Measurements from ENCODE around the gene KASH5. TPM values are rescaled to one million over a fixed set of nuclear protein-coding genes. Genes with fewer than 3 reads are reported as not detected.
A peak's percentile ranks its signal among the peaks of the same experiment; 100 is the strongest.
"Not testable (repeated sequence)": the region's sequence is repeated elsewhere in the genome, so short reads cannot be mapped to it uniquely, and the experiment has no call there.

The KASH5 gene
- total RNA-seq, 8 experiments from 2014 or later, result 0.27 to 2.7 (median 0.51) TPM; not detected in 2

GRCh38 chr19:49364083-49364737 is 23.8 kb upstream of the KASH5 start:
- Histone ChIP-seq H3K4me1 (replicated peaks in 1 of 2) (peaks cover 0 to 5% of the 10 kb centered on the region in 2 donors), H3K27ac (no peak overlapping the region), H3K4me3 (peak overlapping the region; percentile 18 to 62 (median 49))
- WGBS, 10 experiments, result 20 to 81% (median 58%) methylated on average over 1 to 8 of the region's 27 CpGs; no CpG with 5 or more reads in 5 of the 10 experiments
- no peak for ATAC-seq (replicated peaks in 6 of 8)
- in situ Hi-C loops (cut with MboI; ENCODE audit: low pct_unique_long_range_greater_than_20kb in 2 of 9, low sequenced_read_pairs in 9 of 9, unreplicated experiment in 9 of 9), result no loop called here

GRCh38 chr19:49366110-49366509 is 21.9 kb upstream of the KASH5 start:
- Histone ChIP-seq H3K27ac (no peak overlapping the region), H3K4me1 (replicated peaks in 1 of 2) (peaks cover 0 to 5% of the 10 kb centered on the region in 2 donors), H3K4me3 (no peak overlapping the region)
- no peak for ATAC-seq (replicated peaks in 6 of 8)
- in situ Hi-C loops (cut with MboI; ENCODE audit: low pct_unique_long_range_greater_than_20kb in 2 of 9, low sequenced_read_pairs in 9 of 9, unreplicated experiment in 9 of 9), result no loop called here

GRCh38 chr19:49368711-49369358 is 19.2 kb upstream of the KASH5 start:
- in situ Hi-C loops (cut with MboI; ENCODE audit: low pct_unique_long_range_greater_than_20kb in 2 of 9, low sequenced_read_pairs in 9 of 9, unreplicated experiment in 9 of 9), result no loop called here
- ATAC-seq (replicated peaks in 6 of 8), result no peak
- peaks cover 0 to 5% of the 10 kb centered on the region in 2 donors for H3K4me1 ChIP-seq (replicated peaks in 1 of 2)
- H3K27ac ChIP-seq, result no peak overlapping the region
- no peak overlapping the region for H3K4me3 ChIP-seq
- 63 to 93% (median 86%) methylated on average over 1 to 5 of the region's 5 CpGs; no CpG with 5 or more reads in 1 of the 10 experiments for WGBS, 10 experiments

- Histone ChIP-seq H3K27ac (no peak overlapping the region), H3K4me1 (replicated peaks in 1 of 2) (no peaks in the 10 kb centered on the region), H3K4me3 (no peak overlapping the region)
- in situ Hi-C loops (cut with MboI; ENCODE audit: low pct_unique_long_range_greater_than_20kb in 2 of 9, low sequenced_read_pairs in 9 of 9, unreplicated experiment in 9 of 9), result no loop called here
- 35 to 100% (median 74%) methylated on average over 1 to 3 of the region's 3 CpGs; no CpG with 5 or more reads in 1 of the 10 experiments for WGBS, 10 experiments
- no peak for ATAC-seq (replicated peaks in 6 of 8)
Measured at GRCh38 chr19:49371184-49371583, 16.9 kb upstream of the KASH5 start.

- ATAC-seq (replicated peaks in 6 of 8), result not testable (repeated sequence)
Measured at GRCh38 chr19:49373174-49373573, 14.9 kb upstream of the KASH5 start.

GRCh38 chr19:49374665-49375434 is 13.2 kb upstream of the KASH5 start:
- H3K4me3 ChIP-seq, result no peak overlapping the region
- H3K4me1 ChIP-seq (replicated peaks in 1 of 2), result no peaks in the 10 kb centered on the region
- no peak for ATAC-seq (replicated peaks in 6 of 8)
- in situ Hi-C loops (cut with MboI; ENCODE audit: low pct_unique_long_range_greater_than_20kb in 2 of 9, low sequenced_read_pairs in 9 of 9, unreplicated experiment in 9 of 9), result loop anchor here in 1 of 9 experiments (25.0 kb wide), 1 partner anchor 162 kb away; the partner anchor contains the start of gene RCN3
- 69 to 96% (median 83%) methylated on average over 1 to 13 of the region's 16 CpGs; no CpG with 5 or more reads in 5 of the 10 experiments for WGBS, 10 experiments
- no peak overlapping the region for H3K27ac ChIP-seq

More at GRCh38 chr19:49373174-49373573, 14.9 kb upstream of the KASH5 start:
- in situ Hi-C loops (cut with MboI; ENCODE audit: low pct_unique_long_range_greater_than_20kb in 2 of 9, low sequenced_read_pairs in 9 of 9, unreplicated experiment in 9 of 9); H3K27ac ChIP-seq; H3K4me3 ChIP-seq; H3K4me1 ChIP-seq (replicated peaks in 1 of 2): not testable (repeated sequence)
- WGBS, 10 experiments, result 0 to 100% (median 80%) methylated on average over 1 to 2 of the region's 3 CpGs; no CpG with 5 or more reads in 2 of the 10 experiments

GRCh38 chr19:49378512-49378911 is 9.5 kb upstream of the KASH5 start:
- 0 to 100% (median 78%) methylated on average over 1 to 3 of the region's 3 CpGs; no CpG with 5 or more reads in 3 of the 10 experiments for WGBS, 10 experiments
- Histone ChIP-seq H3K27ac (no peak overlapping the region), H3K4me1 (replicated peaks in 1 of 2) (no peaks in the 10 kb centered on the region), H3K4me3 (no peak overlapping the region)
- no peak for ATAC-seq (replicated peaks in 6 of 8)
- in situ Hi-C loops (cut with MboI; ENCODE audit: low pct_unique_long_range_greater_than_20kb in 2 of 9, low sequenced_read_pairs in 9 of 9, unreplicated experiment in 9 of 9), result loop anchor here in 1 of 9 experiments (25.0 kb wide), 1 partner anchor 159 kb away; the partner anchor contains the start of gene RCN3

GRCh38 chr19:49380391-49380790 is 7.7 kb upstream of the KASH5 start:
- in situ Hi-C loops (cut with MboI; ENCODE audit: low pct_unique_long_range_greater_than_20kb in 2 of 9, low sequenced_read_pairs in 9 of 9, unreplicated experiment in 9 of 9), result loop anchor here in 1 of 9 experiments (25.0 kb wide), 1 partner anchor 157 kb away; the partner anchor contains the start of gene RCN3

GRCh38 chr19:49382639-49383038 is 5.4 kb upstream of the KASH5 start:
- in situ Hi-C loops (cut with MboI; ENCODE audit: low pct_unique_long_range_greater_than_20kb in 2 of 9, low sequenced_read_pairs in 9 of 9, unreplicated experiment in 9 of 9), result loop anchor here in 1 of 9 experiments (25.0 kb wide), 1 partner anchor 155 kb away; the partner anchor contains the start of gene RCN3
- H3K4me1 ChIP-seq (replicated peaks in 1 of 2), result no peaks in the 10 kb centered on the region
- no peak overlapping the region for H3K27ac ChIP-seq
- no peak overlapping the region for H3K4me3 ChIP-seq
- WGBS, 10 experiments, result 29 to 93% (median 67%) methylated on average over 1 to 5 of the region's 5 CpGs
- no peak for ATAC-seq (replicated peaks in 6 of 8)

More at GRCh38 chr19:49380391-49380790, 7.7 kb upstream of the KASH5 start:
- no peaks in the 10 kb centered on the region for H3K4me1 ChIP-seq (replicated peaks in 1 of 2)
- H3K4me3 ChIP-seq, result no peak overlapping the region
- WGBS, 10 experiments, result 14 to 100% (median 76%) methylated on average over 1 to 3 of the region's 3 CpGs
- H3K27ac ChIP-seq, result no peak overlapping the region
- no peak for ATAC-seq (replicated peaks in 6 of 8)

GRCh38 chr19:49383599-49383998 is 4.5 kb upstream of the KASH5 start:
- no peak for ATAC-seq (replicated peaks in 6 of 8)
- in situ Hi-C loops (cut with MboI; ENCODE audit: low pct_unique_long_range_greater_than_20kb in 2 of 9, low sequenced_read_pairs in 9 of 9, unreplicated experiment in 9 of 9), result loop anchor here in 1 of 9 experiments (25.0 kb wide), 1 partner anchor 154 kb away; the partner anchor contains the start of gene RCN3
- 0 to 89% (median 72%) methylated on average over 1 of the region's 1 CpG; no CpG with 5 or more reads in 2 of the 10 experiments for WGBS, 10 experiments

GRCh38 chr19:49389406-49389805 is 1.4 kb downstream of the KASH5 start:
- ATAC-seq (replicated peaks in 6 of 8), result no peak
- H3K4me1 ChIP-seq (replicated peaks in 1 of 2), result peaks cover 8% of the 10 kb centered on the region in 2 donors
- in situ Hi-C loops (cut with MboI; ENCODE audit: low pct_unique_long_range_greater_than_20kb in 2 of 9, low sequenced_read_pairs in 9 of 9, unreplicated experiment in 9 of 9), result loop anchor here in 1 of 9 experiments (25.0 kb wide), 1 partner anchor 148 kb away; the partner anchor contains the start of gene RCN3
- H3K27ac ChIP-seq, result no peak overlapping the region
- H3K4me3 ChIP-seq, result no peak overlapping the region
- 40 to 100% (median 92%) methylated on average over 1 to 4 of the region's 20 CpGs; no CpG with 5 or more reads in 7 of the 10 experiments for WGBS, 10 experiments

More at GRCh38 chr19:49383599-49383998, 4.5 kb upstream of the KASH5 start:
- Histone ChIP-seq H3K4me3 (no peak overlapping the region), H3K27ac (no peak overlapping the region), H3K4me1 (replicated peaks in 1 of 2) (no peaks in the 10 kb centered on the region)

GRCh38 chr19:49390131-49390928 is 2.3 kb downstream of the KASH5 start:
- in situ Hi-C loops (cut with MboI; ENCODE audit: low pct_unique_long_range_greater_than_20kb in 2 of 9, low sequenced_read_pairs in 9 of 9, unreplicated experiment in 9 of 9), result loop anchor here in 3 of 9 experiments (10.0 to 25.0 kb wide), 2 partner anchors 54 to 147 kb away; partner anchors contain the start of genes SLC17A7 (in 2 of the 3) and RCN3 (in 1 of the 3)
- Histone ChIP-seq H3K4me3 (no peak overlapping the region), H3K27ac (no peak overlapping the region), H3K4me1 (replicated peaks in 1 of 2) (peaks cover 8% of the 10 kb centered on the region in 2 donors)
- WGBS, 10 experiments, result 43 to 73% methylated on average over 1 to 6 of the region's 26 CpGs; no CpG with 5 or more reads in 8 of the 10 experiments
- ATAC-seq (replicated peaks in 6 of 8), result no peak
